Ureter (tissue), 1 donor: ENCODE results near the gene XPNPEP2. TPM values are rescaled to one million over a fixed set of nuclear protein-coding genes. Genes with fewer than 3 reads are reported as not detected.
"Not testable (repeated sequence)": the region's sequence is repeated elsewhere in the genome, so short reads cannot be mapped to it uniquely, and the experiment has no call there.

Source experiments
- DNase-seq: peaks from one replicate; pipeline ENCODE4 v3.0.0-alpha.2; 2020; ENCODE audit warnings: low spot score
- total RNA-seq: library from RNA; stranded (reverse); gene quantifications from one replicate; pipeline ENCODE4 v1.2.4, GENCODE V29; 2023
- donor health status: DM: yes; HTN: yes; CAD: no.

The XPNPEP2 gene
- total RNA-seq, 1 donor from 2014 or later = 6.0 TPM

GRCh38 chrX:129719931-129720530 lies 18.7 kb upstream of the XPNPEP2 start:
- DNase-seq = no peak

GRCh38 chrX:129720741-129721140 lies 18.0 kb upstream of the XPNPEP2 start:
- no peak for DNase-seq

GRCh38 chrX:129721414-129721813 lies 17.4 kb upstream of the XPNPEP2 start:
- no peak for DNase-seq

GRCh38 chrX:129721870-129722269 lies 16.9 kb upstream of the XPNPEP2 start:
- no peak for DNase-seq

GRCh38 chrX:129723511-129723910 lies 15.3 kb upstream of the XPNPEP2 start:
- DNase-seq = no peak

- no peak for DNase-seq
Measured at GRCh38 chrX:129724754-129725153, 14.0 kb upstream of the XPNPEP2 start.

- DNase-seq = no peak
Measured at GRCh38 chrX:129726307-129727111, 12.3 kb upstream of the XPNPEP2 start.

GRCh38 chrX:129728061-129728460 lies 10.7 kb upstream of the XPNPEP2 start:
- DNase-seq = no peak

GRCh38 chrX:129731228-129731627 lies 7.6 kb upstream of the XPNPEP2 start:
- DNase-seq = no peak

- DNase-seq = no peak
Measured at GRCh38 chrX:129732857-129733256, 5.9 kb upstream of the XPNPEP2 start.

- DNase-seq = no peak
Measured at GRCh38 chrX:129733335-129733734, 5.4 kb upstream of the XPNPEP2 start.

GRCh38 chrX:129736491-129736890 lies 2.3 kb upstream of the XPNPEP2 start:
- DNase-seq = no peak

- DNase-seq = no peak
Measured at GRCh38 chrX:129737916-129738315, 863 bp upstream of the XPNPEP2 start.

- no peak for DNase-seq
Measured at GRCh38 chrX:129739578-129739977, 799 bp downstream of the XPNPEP2 start.

GRCh38 chrX:129741880-129742758 lies 3.3 kb downstream of the XPNPEP2 start:
- DNase-seq = no peak

- not testable (repeated sequence) for DNase-seq
Measured at GRCh38 chrX:129742759-129743152, 4.0 kb downstream of the XPNPEP2 start.

GRCh38 chrX:129743821-129744220 lies 5.0 kb downstream of the XPNPEP2 start:
- DNase-seq = no peak

- DNase-seq = no peak
Measured at GRCh38 chrX:129744861-129745321, 6.1 kb downstream of the XPNPEP2 start.

- no peak for DNase-seq
Measured at GRCh38 chrX:129746557-129747470, 8.0 kb downstream of the XPNPEP2 start.

- DNase-seq = no peak
Measured at GRCh38 chrX:129747533-129747932, 8.8 kb downstream of the XPNPEP2 start.

- no peak for DNase-seq
Measured at GRCh38 chrX:129748305-129748704, 9.5 kb downstream of the XPNPEP2 start.
